Activated T-cell treated with anti-CD3 and anti-CD28 coated beads, Interleukin-2, amount 50 U/mL, for 4 hours (primary cell): ENCODE measurements around the gene TOGARAM2. TPM values are rescaled to one million over a fixed set of nuclear protein-coding genes. Genes with fewer than 3 reads are reported as not detected.

Source experiments
- ATAC-seq, 2 donors: fragments of 200-7000 bp; cut with Tn5 transposase; one replicate each; pipeline ENCODE4 v1.10.0; 2021
- DNase-seq: peaks from one replicate; pipeline ENCODE4 v3.0.0-alpha.2; 2020
- H3K27me3 Mint-ChIP-seq: one replicate; pipeline ENCODE4 v1.8.0; 2021; ENCODE audit warnings: low read depth, mixed read lengths
- H3K36me3 Mint-ChIP-seq: one replicate; pipeline ENCODE4 v1.8.0; 2022; ENCODE audit warnings: mixed read lengths; ENCODE audit not compliant: insufficient read depth
- H3K4me1 Mint-ChIP-seq: one replicate; pipeline ENCODE4 v1.8.0; 2021; ENCODE audit warnings: low read depth, mixed read lengths
- H3K4me3 Mint-ChIP-seq: one replicate; pipeline ENCODE4 v1.8.0; 2021; ENCODE audit warnings: mild to moderate bottlenecking, moderate library complexity, mixed read lengths
- H3K9me3 Mint-ChIP-seq: one replicate; pipeline ENCODE4 v1.8.0; 2021; ENCODE audit warnings: mixed read lengths
- total RNA-seq, 3 donors: library from RNA; stranded (reverse); gene quantifications; one replicate each; pipeline ENCODE4 v1.2.1, GENCODE V29; 2021

The TOGARAM2 gene
- total RNA-seq, 3 donors from 2014 or later = 2.3 to 7.6 (median 5.1) TPM

- no peaks in the 10 kb centered on the region for H3K27me3 Mint-ChIP-seq
Observed at GRCh38 chr2:29055601-29056000, 74.5 kb downstream of the TOGARAM2 start.

GRCh38 chr2:29056452-29056851 lies 75.4 kb downstream of the TOGARAM2 start:
- Mint-ChIP-seq H3K36me3 (no peaks in the 10 kb centered on the region), H3K9me3 (no peaks in the 10 kb centered on the region), H3K4me1 (peaks cover 8% of the 10 kb centered on the region), H3K27me3 (no peaks in the 10 kb centered on the region), H3K4me3 (no peak overlapping the region)
- ATAC-seq (no peak), DNase-seq (no peak)

More at GRCh38 chr2:29055601-29056000, 74.5 kb downstream of the TOGARAM2 start:
- no peak for DNase-seq
- H3K4me3 Mint-ChIP-seq = no peak overlapping the region
- no peaks in the 10 kb centered on the region for H3K9me3 Mint-ChIP-seq
- peaks cover 8% of the 10 kb centered on the region for H3K4me1 Mint-ChIP-seq
- H3K36me3 Mint-ChIP-seq = no peaks in the 10 kb centered on the region
- no peak for ATAC-seq

GRCh38 chr2:29057006-29057405 lies 75.9 kb downstream of the TOGARAM2 start:
- DNase-seq (no peak), ATAC-seq (no peak)
- H3K9me3 Mint-ChIP-seq = no peaks in the 10 kb centered on the region
- H3K36me3 Mint-ChIP-seq = no peaks in the 10 kb centered on the region
- H3K4me1 Mint-ChIP-seq = peaks cover 8% of the 10 kb centered on the region
- H3K4me3 Mint-ChIP-seq = no peak overlapping the region
- H3K27me3 Mint-ChIP-seq = no peaks in the 10 kb centered on the region

- ATAC-seq (peak; percentile 76 to 84), DNase-seq (no peak)
- no peaks in the 10 kb centered on the region for H3K36me3 Mint-ChIP-seq
- no peaks in the 10 kb centered on the region for H3K9me3 Mint-ChIP-seq
- no peak overlapping the region for H3K4me3 Mint-ChIP-seq
- peaks cover 8% of the 10 kb centered on the region for H3K4me1 Mint-ChIP-seq
- H3K27me3 Mint-ChIP-seq = no peaks in the 10 kb centered on the region
Observed at GRCh38 chr2:29059624-29060023, 78.5 kb downstream of the TOGARAM2 start.

GRCh38 chr2:29060441-29060840 lies 79.3 kb downstream of the TOGARAM2 start:
- DNase-seq = no peak
- no peak for ATAC-seq
- Mint-ChIP-seq H3K9me3 (no peaks in the 10 kb centered on the region), H3K36me3 (no peaks in the 10 kb centered on the region), H3K4me3 (no peak overlapping the region), H3K4me1 (peaks cover 8% of the 10 kb centered on the region), H3K27me3 (no peaks in the 10 kb centered on the region)

GRCh38 chr2:29061176-29061575 lies 80.1 kb downstream of the TOGARAM2 start:
- DNase-seq = no peak
- no peaks in the 10 kb centered on the region for H3K9me3 Mint-ChIP-seq
- H3K36me3 Mint-ChIP-seq = no peaks in the 10 kb centered on the region
- H3K27me3 Mint-ChIP-seq = no peaks in the 10 kb centered on the region
- no peak for ATAC-seq
- H3K4me1 Mint-ChIP-seq = peaks cover 8% of the 10 kb centered on the region
- H3K4me3 Mint-ChIP-seq = no peak overlapping the region

GRCh38 chr2:29061616-29062015 lies 80.5 kb downstream of the TOGARAM2 start:
- Mint-ChIP-seq H3K36me3 (no peaks in the 10 kb centered on the region), H3K9me3 (no peaks in the 10 kb centered on the region), H3K4me3 (no peak overlapping the region), H3K4me1 (peaks cover 8% of the 10 kb centered on the region), H3K27me3 (no peaks in the 10 kb centered on the region)
- ATAC-seq (no peak), DNase-seq (no peak)

- Mint-ChIP-seq H3K36me3 (no peaks in the 10 kb centered on the region), H3K4me3 (no peak overlapping the region), H3K27me3 (no peaks in the 10 kb centered on the region), H3K4me1 (peaks cover 8% of the 10 kb centered on the region), H3K9me3 (no peaks in the 10 kb centered on the region)
- DNase-seq (no peak), ATAC-seq (no peak)
Observed at GRCh38 chr2:29062371-29062770, 81.3 kb downstream of the TOGARAM2 start.

- H3K4me3 Mint-ChIP-seq = no peak overlapping the region
Observed at GRCh38 chr2:29063056-29063455, 82.0 kb downstream of the TOGARAM2 start.

GRCh38 chr2:29063646-29064345 lies 82.7 kb downstream of the TOGARAM2 start:
- no peak for ATAC-seq
- Mint-ChIP-seq H3K27me3 (no peaks in the 10 kb centered on the region), H3K4me1 (peaks cover 8% of the 10 kb centered on the region), H3K4me3 (no peak overlapping the region), H3K9me3 (no peaks in the 10 kb centered on the region), H3K36me3 (no peaks in the 10 kb centered on the region)
- DNase-seq = no peak

More at GRCh38 chr2:29063056-29063455, 82.0 kb downstream of the TOGARAM2 start:
- Mint-ChIP-seq H3K36me3 (no peaks in the 10 kb centered on the region), H3K27me3 (no peaks in the 10 kb centered on the region), H3K4me1 (peaks cover 8% of the 10 kb centered on the region), H3K9me3 (no peaks in the 10 kb centered on the region)
- no peak for DNase-seq
- no peak for ATAC-seq

- DNase-seq (no peak), ATAC-seq (no peak)
- peaks cover 7% of the 10 kb centered on the region for H3K4me1 Mint-ChIP-seq
- no peaks in the 10 kb centered on the region for H3K36me3 Mint-ChIP-seq
- H3K9me3 Mint-ChIP-seq = no peaks in the 10 kb centered on the region
- no peak overlapping the region for H3K4me3 Mint-ChIP-seq
- H3K27me3 Mint-ChIP-seq = no peaks in the 10 kb centered on the region
Observed at GRCh38 chr2:29064346-29064715, 83.2 kb downstream of the TOGARAM2 start.

GRCh38 chr2:29064746-29065067 lies 83.6 kb downstream of the TOGARAM2 start:
- Mint-ChIP-seq H3K4me3 (no peak overlapping the region), H3K27me3 (no peaks in the 10 kb centered on the region), H3K4me1 (peaks cover 4% of the 10 kb centered on the region), H3K36me3 (no peaks in the 10 kb centered on the region), H3K9me3 (no peaks in the 10 kb centered on the region)
- DNase-seq (no peak), ATAC-seq (no peak)

- H3K9me3 Mint-ChIP-seq = no peaks in the 10 kb centered on the region
- H3K27me3 Mint-ChIP-seq = no peaks in the 10 kb centered on the region
- H3K4me3 Mint-ChIP-seq = no peak overlapping the region
- ATAC-seq (no peak), DNase-seq (no peak)
- no peaks in the 10 kb centered on the region for H3K36me3 Mint-ChIP-seq
- H3K4me1 Mint-ChIP-seq = no peaks in the 10 kb centered on the region
Observed at GRCh38 chr2:29065068-29065811, 84.1 kb downstream of the TOGARAM2 start.

- Mint-ChIP-seq H3K27me3 (no peaks in the 10 kb centered on the region), H3K9me3 (no peaks in the 10 kb centered on the region), H3K4me3 (no peak overlapping the region), H3K4me1 (no peaks in the 10 kb centered on the region), H3K36me3 (no peaks in the 10 kb centered on the region)
- no peak for DNase-seq
- ATAC-seq = no peak
Observed at GRCh38 chr2:29066271-29066860, 85.3 kb downstream of the TOGARAM2 start.
